DMS 273 treated with DMSO at 0.1 percent for 48 hours (cell line): ENCODE data around the gene RSRC1.
"Not testable (repeated sequence)": the region's sequence is repeated elsewhere in the genome, so short reads cannot be mapped to it uniquely, and the experiment has no call there.

ENCODE experiments used
- DNase-seq: peaks from one replicate; lab custom pipeline; 2025; lab: John Stamatoyannopoulos, UW

The RSRC1 gene

DNA sequence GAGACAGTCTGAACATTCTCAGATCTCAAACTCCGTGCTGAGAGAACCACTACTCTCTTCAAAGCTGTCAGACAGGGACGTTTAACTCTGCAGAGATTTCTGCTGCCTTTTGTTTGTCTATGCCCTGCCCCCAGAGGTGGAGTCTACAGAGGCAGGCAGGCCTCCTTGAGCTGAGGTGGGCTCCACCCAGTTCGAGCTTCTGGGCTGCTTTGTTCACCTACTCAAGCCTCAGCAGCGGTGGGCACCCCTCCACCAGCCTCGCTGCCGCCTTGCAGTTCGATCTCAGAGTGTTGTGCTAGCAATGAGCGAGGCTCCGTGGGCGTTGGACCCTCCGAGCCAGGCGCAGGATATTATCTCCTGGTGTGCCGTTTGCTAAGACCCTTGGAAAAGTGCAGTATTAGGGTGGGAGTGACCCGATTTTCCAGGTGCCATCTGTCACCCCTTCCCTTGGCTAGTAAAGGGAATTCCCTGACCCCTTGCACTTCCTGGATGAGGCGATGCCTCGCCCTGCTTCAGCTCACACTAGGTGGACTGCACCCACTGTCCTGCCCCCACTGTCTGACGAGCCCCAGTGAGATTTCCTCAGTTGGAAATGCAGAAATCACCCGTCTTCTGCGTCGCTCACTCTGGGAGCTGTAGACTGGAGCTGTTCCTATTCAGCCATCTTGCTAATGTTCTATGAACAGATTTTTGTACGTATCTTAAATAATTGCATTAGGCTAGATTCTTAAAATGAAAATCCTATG is 220.0 kb downstream of the RSRC1 start:
- not testable (repeated sequence) for DNase-seq

DNA sequence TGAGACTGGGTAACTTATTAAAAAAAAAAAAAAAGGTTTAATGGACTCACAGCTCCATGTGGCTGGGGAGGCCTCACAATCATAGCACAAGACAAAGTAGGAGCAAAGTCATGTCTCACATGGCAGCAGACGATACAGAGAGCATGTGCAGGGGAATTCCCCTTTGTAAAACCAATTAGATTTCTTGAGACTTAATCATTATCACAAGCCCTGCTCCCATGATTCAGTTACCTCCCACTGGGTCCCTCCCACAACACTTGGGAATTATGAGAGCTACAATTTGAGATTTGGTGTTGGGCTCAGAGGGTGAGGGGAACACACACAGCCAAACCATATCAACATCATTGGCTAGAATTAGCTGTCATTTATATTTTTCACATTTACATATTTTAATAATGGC is 221.0 kb downstream of the RSRC1 start:
- no peak for DNase-seq

DNA sequence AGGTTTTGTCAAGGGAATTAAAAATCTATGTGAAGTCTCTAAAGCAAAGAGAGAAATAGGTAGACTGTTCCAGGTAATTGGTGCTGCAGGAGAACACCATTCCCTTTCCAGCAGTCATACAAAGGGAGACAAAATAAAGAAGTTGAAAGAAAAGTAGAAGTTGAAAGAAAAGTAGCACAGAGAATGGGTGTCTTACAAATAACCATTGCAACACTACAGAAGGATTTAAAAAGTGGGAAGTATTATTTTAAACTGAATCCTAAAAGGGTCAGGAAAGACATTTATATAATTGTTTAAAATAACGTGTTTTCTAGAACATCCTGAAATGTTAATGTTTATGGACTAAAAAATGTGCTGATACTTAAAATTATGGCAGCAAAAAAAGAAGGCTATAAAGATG is 223.8 kb downstream of the RSRC1 start:
- no peak for DNase-seq

DNA sequence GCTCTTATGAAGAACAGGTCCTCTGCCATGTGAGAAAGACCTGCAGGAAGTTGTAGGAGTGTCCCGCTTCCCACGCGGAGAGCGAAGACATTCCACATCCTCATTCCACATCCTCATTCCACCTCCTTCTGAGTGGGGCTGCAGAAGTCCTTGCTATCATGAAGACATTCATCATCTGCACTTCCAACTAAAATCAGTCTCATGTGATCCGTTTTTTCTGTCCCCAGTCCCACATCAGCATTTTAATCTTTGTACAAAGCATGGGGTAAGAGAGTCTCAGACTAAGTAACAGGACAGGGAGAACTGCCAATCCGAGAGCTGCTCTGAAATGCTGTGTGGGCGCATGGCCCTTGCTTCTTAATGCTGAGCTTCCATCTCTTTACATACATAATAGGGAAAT is 227.2 kb downstream of the RSRC1 start:
- no peak for DNase-seq

DNA sequence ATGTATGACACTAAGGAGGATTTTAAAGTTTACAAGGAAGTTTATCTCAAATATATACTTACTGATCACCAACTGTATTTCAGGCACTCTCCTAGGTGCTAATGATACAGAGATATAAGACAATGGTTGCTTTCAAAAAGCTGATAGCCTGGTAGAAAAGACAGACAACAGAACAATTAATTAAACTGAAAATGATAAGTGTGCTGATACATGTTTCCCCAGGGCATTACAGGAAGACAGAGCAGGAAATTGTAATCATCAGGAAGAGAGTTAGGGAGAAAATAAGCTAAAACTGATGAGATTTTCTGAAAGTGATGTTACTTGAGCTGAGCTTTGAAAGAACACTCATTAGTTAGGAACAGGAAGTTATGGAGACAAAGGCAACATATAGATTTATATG is 229.7 kb downstream of the RSRC1 start:
- DNase-seq, result no peak

DNA sequence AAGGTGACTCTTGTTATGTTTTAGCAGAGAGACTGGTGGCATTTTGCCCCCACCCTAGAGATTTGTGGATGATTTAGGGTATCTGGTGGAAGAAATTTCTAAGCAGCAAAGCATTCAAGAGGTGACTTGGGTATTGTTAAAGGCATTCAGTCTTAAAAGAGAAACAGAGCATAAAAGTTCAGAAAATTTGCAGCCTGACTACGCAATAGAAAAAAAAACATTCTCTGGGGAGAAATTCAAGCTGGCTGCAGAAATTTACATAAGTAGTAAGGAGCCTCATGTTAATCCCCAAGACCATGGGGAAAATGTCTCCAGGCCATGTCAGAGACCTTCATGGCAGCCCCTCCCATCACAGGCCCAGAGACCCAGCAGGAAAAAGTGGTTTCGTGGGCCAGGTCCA is 231.1 kb downstream of the RSRC1 start:
- DNase-seq, result not testable (repeated sequence)

DNA sequence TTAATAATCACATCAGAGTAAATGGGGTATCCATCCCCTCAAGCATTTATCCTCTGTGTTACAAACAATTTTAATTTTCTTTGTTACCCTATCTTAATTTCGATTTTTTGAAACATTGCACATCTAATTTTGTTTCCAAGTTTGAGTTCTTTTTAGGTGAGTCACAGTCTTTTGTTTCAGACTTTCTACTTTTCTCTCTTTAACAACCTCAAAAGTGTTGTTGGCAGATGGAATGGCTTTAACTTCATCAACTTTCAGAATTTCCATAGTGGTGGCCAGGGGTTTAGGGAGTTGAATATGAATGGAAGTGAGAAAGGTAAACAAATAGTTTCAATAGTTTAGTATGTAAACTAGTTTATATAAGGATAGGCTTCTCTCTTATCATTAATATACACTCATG is 238.1 kb downstream of the RSRC1 start:
- DNase-seq, result no peak

DNA sequence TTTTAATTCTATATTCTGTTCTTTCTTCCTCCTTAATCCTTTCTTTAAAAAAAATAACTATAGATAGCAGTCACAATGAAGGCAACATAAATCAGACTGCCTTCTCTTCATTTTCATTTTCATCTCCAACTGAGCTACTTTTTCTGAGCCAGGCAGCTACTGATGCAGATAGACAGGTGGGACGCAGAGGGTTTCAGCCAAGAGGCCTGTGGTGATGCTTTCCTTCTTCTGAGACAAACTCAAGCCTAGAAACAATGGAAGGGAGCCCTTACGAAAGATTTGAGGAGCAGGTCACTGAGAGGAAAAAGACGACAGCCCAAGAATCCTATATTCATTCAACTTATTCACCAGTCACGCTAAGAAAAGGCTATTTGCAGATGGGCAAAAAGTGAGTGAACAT is 241.1 kb downstream of the RSRC1 start:
- no peak for DNase-seq

DNA sequence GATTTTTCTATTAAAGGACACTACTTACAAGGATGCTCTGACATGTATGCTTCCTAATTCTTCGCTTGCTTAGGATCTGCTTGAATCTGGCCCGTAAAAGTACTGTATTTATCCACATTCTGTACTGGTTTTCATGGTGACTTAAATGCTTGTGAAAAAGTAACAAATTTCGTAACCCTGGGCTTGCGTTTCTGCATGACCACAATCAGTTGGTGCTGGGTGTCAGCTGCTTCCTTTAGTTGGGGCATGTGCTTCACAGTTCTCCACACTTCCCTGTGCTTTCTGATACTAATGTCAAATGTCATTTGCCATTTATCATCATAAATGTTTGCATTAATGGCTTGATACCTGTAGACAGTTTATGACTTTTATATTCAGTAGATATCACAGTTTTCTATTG is 242.7 kb downstream of the RSRC1 start:
- no peak for DNase-seq

DNA sequence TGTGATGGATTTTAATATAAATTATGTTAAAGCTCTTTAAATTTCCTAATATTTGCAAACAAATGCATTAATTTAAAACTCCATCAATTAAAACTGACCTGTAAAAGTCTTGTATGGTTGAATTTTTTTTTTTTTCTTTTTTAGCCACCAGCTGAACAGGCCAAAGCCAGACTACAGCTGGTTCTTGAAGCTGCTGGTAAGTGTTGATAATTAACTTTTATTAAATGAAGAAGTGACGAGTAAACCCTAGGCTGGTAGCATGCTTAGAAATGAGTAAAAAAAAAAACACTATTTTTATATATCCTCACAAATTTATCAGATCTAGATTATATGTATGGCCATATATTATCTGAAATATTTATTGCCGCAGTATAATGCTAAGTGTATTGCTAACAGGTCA is 244.8 kb downstream of the RSRC1 start:
- DNase-seq, result no peak

DNA sequence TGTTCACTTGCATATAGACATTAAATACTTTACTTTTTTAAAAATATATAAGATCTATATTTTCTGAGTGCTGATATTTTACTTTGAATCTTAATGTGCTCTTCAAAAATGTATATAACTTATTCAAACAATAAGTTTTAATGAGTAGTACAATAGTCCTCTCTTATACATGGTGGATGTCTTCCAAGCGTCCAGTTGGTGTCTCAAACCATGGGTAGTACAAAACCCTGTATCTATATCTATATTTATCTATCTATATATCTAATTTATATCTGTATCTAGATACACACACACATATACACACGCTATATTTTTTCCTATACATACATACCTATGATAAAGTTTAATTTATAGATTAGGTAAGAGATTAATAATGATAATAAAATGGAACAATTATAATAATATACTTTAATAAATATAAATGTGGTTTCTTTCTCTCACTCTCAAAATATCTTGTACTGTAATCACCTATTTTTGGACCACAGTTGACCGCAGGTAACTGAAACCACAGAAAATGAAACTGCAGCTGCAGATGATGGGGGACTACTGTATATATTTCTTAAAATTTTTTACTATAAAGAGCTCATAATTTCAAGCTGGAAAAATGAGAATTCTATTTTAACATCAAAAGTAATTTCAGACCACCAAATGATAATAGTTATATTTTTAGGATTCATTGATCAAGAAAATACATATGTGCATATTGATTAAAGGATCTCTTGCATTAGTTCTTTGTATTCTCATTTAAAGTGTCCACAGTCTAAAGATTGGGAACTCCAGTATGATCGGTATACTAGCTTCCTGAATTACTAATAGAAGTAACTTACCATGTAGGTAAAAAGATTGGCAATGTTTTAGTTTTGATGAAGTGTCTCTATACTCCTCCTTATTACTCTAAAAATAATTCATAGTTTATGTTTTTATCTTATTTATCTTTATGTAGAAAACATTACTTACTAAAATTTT is 246.0 kb downstream of the RSRC1 start:
- DNase-seq, result no peak

DNA sequence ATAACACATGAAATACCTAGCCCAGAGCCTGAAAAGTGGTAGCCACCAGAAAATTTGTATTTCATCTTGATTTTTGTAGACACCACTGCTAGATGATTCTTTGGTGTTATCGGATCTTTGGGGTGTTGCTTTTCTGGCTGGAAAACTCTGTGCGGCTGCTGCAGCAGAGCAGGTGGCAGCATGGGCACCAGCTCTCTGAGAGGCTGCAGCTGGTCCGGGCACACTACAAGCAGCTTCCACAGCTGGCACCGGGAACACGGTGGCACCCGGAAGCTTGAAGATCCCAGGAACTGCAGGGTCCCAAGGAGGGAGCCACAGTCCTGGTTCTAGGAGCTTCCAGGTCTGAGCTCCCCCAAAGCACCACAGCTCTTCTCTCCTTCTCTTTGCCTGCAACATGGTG is 249.4 kb downstream of the RSRC1 start:
- DNase-seq, result no peak

DNA sequence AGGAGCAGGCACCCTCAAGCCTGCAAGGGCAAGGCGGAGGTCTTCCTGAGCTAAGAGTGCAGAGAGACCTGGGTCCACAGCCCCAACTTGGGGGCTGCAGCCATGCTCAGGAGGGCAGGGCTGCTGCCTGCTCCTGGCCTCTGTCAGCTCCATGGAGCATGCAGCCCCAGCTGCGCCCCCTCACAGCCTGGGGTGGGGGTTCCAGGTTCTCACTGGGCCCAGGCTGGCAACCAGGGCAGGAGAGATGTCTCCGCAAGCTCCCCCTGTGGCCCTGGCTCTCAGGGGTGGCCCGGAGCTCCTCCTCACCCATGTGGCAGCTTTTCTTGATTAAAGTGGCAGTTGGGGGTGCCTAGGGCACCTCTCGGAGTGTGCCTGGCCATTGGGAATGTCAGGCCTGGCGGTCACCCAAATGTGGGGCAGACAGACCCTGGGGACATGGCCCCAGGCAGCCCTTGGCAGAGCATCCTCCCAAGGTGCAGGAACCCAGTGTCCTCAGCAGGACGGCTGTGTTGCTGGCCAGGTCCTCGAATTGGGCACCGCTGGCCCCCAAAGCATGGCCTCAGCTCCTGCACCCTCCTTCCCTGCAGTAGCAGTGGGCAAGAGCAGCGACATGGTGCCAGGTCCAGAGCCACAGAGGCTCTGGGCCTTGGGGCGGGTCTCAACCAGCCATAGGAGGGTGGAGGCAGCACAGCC is 251.0 kb downstream of the RSRC1 start:
- no peak for DNase-seq

DNA sequence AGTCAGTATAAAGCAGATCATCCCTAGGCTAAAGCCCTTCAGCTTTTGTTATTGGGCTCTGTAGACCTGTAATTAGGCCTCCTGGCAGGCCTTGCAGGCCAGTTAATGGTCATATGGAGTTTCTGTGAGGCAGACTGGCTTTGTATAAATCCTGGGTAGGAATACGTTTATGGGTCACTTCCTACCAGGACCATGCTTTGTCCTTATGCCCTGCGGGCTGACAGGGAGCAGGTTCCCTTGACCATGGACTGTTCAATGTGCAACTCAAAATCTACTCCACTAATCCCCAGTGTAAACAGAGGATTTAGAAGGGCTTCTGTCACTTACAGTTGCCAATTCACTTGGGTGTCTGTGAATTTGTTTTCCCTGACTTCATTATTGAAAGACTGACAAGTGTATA is 258.4 kb downstream of the RSRC1 start:
- DNase-seq, result peak; percentile 34

DNA sequence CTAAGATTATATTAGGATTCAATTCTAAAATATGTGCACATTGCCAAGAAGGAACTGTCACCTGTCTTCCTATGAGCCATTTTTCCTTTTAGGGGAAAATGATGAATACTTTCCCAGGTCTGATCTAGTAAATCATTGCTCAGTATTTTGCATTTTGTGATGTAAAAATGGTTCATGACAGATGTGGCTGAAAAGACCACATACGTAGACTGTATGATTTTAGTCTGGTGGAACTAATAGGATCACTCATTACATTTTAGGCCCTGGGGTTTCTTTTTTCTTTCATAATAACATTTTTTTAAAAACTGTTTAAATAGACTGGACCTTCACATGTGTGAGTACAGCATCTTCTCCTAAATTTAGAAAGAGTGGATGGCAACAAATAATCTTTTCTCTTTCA is 259.4 kb downstream of the RSRC1 start:
- no peak for DNase-seq

DNA sequence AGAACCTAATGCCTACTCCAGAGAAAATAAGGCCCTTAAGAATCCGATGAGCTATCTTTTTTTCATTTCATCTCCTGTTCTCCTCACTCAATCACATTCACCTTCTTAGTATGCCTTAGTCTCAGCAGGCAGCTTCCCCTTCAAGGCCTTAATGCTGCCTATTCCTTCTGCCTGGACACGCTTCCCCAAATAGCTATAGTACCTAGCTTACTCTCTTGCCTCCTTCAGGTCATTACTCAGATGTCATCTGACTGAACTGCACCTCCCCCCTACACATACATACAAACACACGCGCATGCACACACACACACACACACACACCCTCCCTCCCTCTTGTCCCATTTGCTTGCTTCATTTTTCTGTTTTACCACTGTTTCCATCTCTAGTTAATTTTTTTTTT is 269.6 kb downstream of the RSRC1 start:
- no peak for DNase-seq

DNA sequence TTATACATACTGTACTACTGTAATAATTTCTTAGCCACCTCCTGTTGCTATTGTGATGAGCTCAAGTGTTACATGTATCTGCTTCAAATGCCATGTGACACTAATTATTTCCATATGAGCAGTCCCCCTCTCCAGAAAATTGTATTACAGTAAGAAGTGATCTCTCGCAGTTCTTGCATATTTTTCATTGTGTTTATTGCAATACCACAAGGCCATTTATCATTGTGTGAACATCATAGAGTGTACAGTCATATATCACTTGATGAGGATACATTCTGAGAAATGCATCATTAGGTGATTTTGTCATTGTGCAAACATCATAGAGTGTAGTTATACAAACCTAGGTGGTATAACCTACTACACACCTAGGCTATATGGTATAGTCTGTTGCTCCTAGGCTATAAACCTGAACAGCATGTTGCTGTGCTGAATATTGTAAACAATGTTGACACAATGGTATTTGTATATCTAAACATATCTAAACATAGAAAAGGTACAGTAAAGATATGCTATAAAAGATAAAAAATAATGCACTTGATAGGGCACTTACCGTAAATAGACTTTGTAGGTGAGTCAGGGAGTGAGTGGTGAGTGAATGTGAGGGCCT is 271.5 kb downstream of the RSRC1 start:
- DNase-seq, result no peak

DNA sequence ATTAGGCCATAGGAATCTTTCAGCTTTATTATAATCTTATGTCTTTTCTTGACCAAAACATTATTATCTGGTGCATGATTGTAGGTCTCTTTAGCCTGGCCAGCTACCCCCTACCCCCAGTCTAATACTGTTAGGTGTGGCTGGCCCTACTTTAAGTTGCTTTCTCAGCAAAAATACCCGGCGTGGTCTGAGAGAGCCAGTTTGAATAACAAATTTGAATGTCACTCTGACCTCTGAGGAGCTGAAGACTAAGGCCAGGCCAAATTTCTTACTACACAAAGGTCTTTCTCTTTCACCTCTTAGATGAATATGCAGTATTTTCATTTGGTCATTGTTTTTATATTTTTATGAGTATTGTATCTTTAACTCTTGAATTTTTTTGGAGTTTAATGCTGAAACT is 272.6 kb downstream of the RSRC1 start:
- no peak for DNase-seq

DNA sequence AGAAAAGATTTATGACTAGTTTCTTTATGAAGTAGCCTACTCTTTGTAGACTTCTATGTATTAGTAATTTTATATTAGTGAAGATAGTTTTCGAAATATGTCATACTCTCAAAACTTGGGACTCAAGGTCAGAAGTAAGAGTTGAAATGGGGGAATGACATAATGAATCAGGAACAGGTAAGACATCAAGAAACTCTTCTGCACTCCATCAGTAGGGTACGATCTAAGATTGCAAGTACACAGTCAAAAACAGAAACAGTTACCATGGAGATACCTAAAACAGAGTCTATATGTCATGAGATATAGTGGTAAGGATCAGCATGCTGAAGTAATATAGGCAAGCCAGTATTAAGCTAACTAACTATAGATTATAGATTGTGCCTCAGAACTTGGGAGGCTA is 274.1 kb downstream of the RSRC1 start:
- DNase-seq, result no peak

DNA sequence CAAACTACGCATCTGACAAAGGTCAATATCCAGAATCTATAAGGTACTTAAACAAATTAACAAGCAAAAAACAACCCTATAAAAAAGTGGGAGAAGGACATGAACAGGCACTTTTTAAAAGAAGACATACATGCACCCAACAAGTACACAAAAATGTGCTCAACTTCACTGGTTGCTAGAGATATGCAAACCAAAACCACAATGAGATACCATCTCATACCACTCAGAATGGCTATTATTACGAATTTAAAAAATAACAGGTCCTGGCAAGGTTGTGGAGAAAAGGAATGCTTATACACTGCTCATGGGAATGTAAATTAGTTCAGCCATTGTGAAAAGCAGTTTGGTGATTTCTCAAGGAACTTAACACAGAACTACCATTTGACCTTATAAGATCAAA is 285.5 kb downstream of the RSRC1 start:
- DNase-seq, result no peak

DNA sequence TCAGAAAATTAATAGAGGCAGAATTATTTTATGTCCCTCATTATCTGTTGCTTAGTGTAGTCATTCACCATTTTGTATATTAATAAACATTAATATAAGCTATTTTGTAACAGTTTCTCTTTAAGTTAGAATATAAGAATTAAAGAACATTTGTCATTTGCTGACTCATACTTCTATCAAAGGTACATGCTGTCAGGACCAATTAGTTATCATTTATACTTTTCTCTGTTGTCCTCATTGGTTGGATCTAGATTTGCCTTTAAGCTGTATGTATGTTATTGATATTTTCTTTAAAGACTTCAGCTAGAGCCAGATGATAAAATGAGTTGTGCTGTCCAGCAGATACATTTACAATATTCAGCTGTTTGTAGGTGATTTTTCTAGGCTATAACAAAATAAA is 292.7 kb downstream of the RSRC1 start:
- DNase-seq, result no peak

DNA sequence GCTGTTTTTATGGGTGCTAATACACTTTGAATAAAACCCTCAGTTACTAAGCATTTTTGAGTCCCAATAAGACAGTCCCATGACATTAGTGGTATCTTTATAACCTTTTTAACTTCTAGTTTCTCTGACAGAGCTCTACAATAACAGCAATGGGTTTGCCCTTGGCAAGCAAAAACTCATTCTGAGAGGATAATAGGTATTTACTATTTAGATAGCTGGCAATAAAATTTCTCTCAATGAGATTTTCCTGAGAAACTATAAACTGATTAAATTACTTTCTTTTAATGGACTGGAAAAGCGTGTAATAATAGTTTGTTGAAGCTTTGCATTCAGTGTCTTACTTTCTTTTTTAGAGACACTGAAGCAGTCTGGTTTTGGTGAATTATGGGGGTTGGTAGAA is 293.1 kb downstream of the RSRC1 start:
- DNase-seq, result no peak
